ENCODE results near the gene EFNA5.

Gene EFNA5

DNA sequence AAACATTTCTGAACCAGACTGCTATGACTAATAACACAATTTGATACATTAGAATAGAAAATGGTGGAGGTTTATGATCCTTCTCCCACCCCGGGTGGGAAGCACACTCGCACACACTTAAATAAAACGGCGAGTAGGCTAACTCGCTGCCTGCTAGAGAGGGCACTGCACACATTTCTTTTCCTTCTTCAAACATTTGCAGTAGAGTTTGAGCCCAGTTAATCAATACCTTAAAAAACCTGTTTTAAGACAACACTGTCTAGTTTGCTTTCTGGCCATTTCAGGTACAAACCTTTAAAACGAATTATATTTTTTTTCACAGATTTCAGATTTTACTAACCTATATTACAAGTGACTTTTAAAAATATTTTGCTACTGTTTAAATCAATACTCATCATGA lies 63.5 kb downstream of the EFNA5 start:
- DNase-seq (ENCODE audit: extremely low read depth, insufficient read length) = no peak
- H3K27me3 ChIP-seq (replicated peaks; ENCODE audit: control insufficient read depth, insufficient read depth, low read length) = no peaks in the 10 kb centered on the region

DNA sequence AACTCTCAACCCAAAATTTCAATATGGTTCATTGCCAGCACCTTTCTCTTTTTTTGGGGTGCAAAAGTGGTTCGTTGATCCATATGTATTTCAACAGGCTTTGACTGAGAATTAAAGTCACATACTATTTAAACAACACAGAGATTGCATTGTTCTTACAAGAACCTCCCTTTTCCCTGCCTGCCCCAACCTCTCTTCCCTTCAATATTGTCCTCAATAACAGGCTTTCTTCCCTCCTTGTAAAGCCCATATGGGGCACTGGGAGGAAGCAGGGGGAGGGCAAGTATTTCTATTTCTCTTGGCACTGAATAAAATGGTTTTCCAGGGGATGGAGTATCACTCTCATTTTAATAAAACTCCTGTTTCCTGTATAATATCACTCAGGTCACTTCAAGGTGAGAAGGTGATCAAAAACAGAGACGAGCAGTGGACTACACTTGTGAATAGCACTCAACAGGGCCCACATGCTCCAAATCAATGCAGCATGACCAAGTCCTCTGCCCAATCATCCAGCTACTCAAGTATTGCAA lies 65.1 kb downstream of the EFNA5 start:
- H3K36me3 ChIP-seq (ENCODE audit: control insufficient read depth, insufficient read depth, low read length) = no peaks in the 10 kb centered on the region
- TF ChIP-seq, protein P1, sequence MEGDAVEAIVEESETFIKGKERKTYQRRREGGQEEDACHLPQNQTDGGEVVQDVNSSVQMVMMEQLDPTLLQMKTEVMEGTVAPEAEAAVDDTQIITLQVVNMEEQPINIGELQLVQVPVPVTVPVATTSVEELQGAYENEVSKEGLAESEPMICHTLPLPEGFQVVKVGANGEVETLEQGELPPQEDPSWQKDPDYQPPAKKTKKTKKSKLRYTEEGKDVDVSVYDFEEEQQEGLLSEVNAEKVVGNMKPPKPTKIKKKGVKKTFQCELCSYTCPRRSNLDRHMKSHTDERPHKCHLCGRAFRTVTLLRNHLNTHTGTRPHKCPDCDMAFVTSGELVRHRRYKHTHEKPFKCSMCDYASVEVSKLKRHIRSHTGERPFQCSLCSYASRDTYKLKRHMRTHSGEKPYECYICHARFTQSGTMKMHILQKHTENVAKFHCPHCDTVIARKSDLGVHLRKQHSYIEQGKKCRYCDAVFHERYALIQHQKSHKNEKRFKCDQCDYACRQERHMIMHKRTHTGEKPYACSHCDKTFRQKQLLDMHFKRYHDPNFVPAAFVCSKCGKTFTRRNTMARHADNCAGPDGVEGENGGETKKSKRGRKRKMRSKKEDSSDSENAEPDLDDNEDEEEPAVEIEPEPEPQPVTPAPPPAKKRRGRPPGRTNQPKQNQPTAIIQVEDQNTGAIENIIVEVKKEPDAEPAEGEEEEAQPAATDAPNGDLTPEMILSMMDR (IDR thresholded peaks at IDR 0.05; ENCODE audit: insufficient read depth, low read length, poor library complexity, severe bottlenecking) = no peak
- H3K27me3 ChIP-seq (replicated peaks; ENCODE audit: control insufficient read depth, insufficient read depth, low read length) = no peaks in the 10 kb centered on the region
- DNase-seq (ENCODE audit: extremely low read depth, insufficient read length) = no peak
- H3K4me3 ChIP-seq (replicated peaks; ENCODE audit: low read depth, low read length) = no peak overlapping the region

More for the DNA sequence above, 63.5 kb downstream of the EFNA5 start:
- TF ChIP-seq, protein P1 (IDR thresholded peaks at IDR 0.05; ENCODE audit: insufficient read depth, low read length, poor library complexity, severe bottlenecking) = no peak
- Histone ChIP-seq H3K36me3 (ENCODE audit: control insufficient read depth, insufficient read depth, low read length) (no peaks in the 10 kb centered on the region), H3K4me3 (replicated peaks; ENCODE audit: low read depth, low read length) (no peak overlapping the region)

DNA sequence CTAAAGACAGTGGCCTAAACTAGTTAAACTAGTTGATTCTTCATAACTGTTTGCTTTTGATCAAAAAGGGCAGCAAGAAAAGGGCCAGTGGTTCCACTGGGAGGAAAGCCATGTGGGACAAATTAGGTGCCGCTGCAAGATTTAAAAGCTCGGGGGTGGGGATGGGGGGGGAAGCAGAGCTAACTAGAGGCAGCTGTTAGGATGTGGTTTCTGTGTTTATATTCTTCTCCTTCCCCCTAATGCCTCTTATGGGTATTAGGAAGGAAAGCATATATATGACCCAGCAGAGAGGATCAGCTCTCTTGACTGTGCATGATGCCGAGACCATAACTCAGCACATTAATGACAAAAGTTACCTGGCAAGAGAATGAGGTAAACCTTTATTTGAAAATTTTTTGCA lies 65.7 kb downstream of the EFNA5 start:
- no peaks in the 10 kb centered on the region for H3K36me3 ChIP-seq (ENCODE audit: control insufficient read depth, insufficient read depth, low read length)
- DNase-seq (ENCODE audit: extremely low read depth, insufficient read length) = peak; percentile 26
- TF ChIP-seq, protein P1 (IDR thresholded peaks at IDR 0.05; ENCODE audit: insufficient read depth, low read length, poor library complexity, severe bottlenecking) = no peak
- no peak overlapping the region for H3K4me3 ChIP-seq (replicated peaks; ENCODE audit: low read depth, low read length)
- H3K27me3 ChIP-seq (replicated peaks; ENCODE audit: control insufficient read depth, insufficient read depth, low read length) = no peaks in the 10 kb centered on the region

DNA sequence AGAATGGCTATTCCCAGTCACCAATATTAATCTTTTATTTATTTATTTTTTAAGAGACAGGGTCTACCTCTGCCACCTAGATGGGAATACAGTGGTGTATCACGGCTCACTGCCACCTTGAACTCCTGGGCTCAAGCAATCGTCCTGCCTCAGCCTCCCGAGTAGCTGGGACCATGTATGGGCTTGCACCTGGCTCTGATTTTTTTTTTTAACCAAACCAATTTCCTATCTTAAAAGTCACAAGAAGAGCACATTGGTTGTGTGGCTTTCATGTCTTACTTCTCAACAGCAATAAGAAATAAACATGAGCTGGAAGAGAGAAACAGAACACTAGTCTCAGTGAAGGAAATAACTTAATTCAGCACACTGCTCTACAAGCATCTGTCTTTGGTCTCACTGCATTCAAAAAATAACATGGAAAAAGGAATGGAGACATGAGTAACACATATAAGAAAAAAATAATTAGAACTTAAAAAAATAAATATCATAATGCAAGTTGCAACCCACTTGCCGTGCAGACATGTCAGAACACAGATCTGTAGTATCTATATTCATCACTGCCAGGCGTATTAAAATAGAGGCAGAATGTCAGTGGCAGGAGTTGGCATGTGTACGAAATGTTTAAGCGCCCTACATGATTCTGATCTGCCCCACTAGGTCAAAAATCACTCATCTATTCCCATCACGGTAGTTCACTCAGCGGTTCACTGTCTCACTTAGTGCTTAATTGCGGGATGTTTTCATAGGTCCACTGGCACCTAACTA lies 66.4 kb downstream of the EFNA5 start:
- no peaks in the 10 kb centered on the region for H3K27me3 ChIP-seq (replicated peaks; ENCODE audit: control insufficient read depth, insufficient read depth, low read length)
- DNase-seq (ENCODE audit: extremely low read depth, insufficient read length) = no peak
- no peak overlapping the region for H3K4me3 ChIP-seq (replicated peaks; ENCODE audit: low read depth, low read length)
- no peaks in the 10 kb centered on the region for H3K36me3 ChIP-seq (ENCODE audit: control insufficient read depth, insufficient read depth, low read length)
- TF ChIP-seq, protein P1 (IDR thresholded peaks at IDR 0.05; ENCODE audit: insufficient read depth, low read length, poor library complexity, severe bottlenecking) = no peak

DNA sequence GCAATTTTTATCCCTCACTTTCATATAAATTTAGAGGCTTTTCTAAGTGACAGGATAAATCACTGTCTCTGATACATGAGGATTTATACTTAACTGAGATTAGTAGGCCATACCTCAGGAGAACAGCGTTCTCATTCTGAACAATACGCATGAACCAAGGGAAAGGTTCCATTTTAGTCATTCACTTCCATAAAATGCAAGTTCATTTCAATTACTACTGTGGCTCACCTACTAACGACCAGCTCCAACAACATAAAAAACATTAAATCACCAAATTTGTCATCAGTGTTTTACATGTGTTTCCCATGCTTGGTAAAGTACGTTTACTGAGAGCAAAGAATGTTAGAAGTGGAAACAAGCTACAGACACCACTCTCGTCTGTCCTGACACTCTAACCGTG lies 67.4 kb downstream of the EFNA5 start:
- H3K4me3 ChIP-seq (replicated peaks; ENCODE audit: low read depth, low read length) = no peak overlapping the region
- no peaks in the 10 kb centered on the region for H3K36me3 ChIP-seq (ENCODE audit: control insufficient read depth, insufficient read depth, low read length)
- no peak for DNase-seq (ENCODE audit: extremely low read depth, insufficient read length)
- TF ChIP-seq, protein P1 (IDR thresholded peaks at IDR 0.05; ENCODE audit: insufficient read depth, low read length, poor library complexity, severe bottlenecking) = no peak
- no peaks in the 10 kb centered on the region for H3K27me3 ChIP-seq (replicated peaks; ENCODE audit: control insufficient read depth, insufficient read depth, low read length)

Data from GM06990 (cell line).